ENCODE results near the gene LAMA5.

LAMA5 gene

GRCh38 chr20:62393335-62393665, 26.2 kb upstream of the LAMA5 start:
- Histone ChIP-seq H3K9ac (ENCODE audit: low read length) (no peak overlapping the region), H3K27ac (ENCODE audit: low read length) (no peak overlapping the region), H3K4me1 (ENCODE audit: low read length) (peaks cover 7% of the 10 kb centered on the region), H3K36me3 (replicated peaks; ENCODE audit: insufficient read depth, low read length) (peaks cover 11% of the 10 kb centered on the region), H2AFZ (ENCODE audit: low read length) (no peak overlapping the region), H4K20me1 (ENCODE audit: insufficient read depth, low read length) (no peaks in the 10 kb centered on the region), H3F3A (ENCODE audit: insufficient read depth, low read length) (peaks cover 18% of the 10 kb centered on the region), H3K27me3 (replicated peaks; ENCODE audit: insufficient read depth, low read length) (no peaks in the 10 kb centered on the region), H3K79me2 (ENCODE audit: low read length) (peaks cover 15% of the 10 kb centered on the region), H3K4me3 (ENCODE audit: low read length) (no peak overlapping the region), H3K9me2 (replicated peaks; ENCODE audit: insufficient read depth, low read length) (no peaks in the 10 kb centered on the region), H3K4me2 (ENCODE audit: low read depth, low read length) (no peak overlapping the region), H3K9me3 (replicated peaks; ENCODE audit: insufficient read depth, low read length) (no peaks in the 10 kb centered on the region)
- DNase-seq, result no peak
- no peak for TF ChIP-seq CTCF (IDR thresholded peaks at IDR 0.05; ENCODE audit: low read length)
- TF ChIP-seq EZH2phosphoT487 (IDR thresholded peaks at IDR 0.05; ENCODE audit: low read length), result no peak

GRCh38 chr20:62392621-62393334, 25.7 kb upstream of the LAMA5 start:
- H3K9me2 ChIP-seq (replicated peaks; ENCODE audit: insufficient read depth, low read length), result no peaks in the 10 kb centered on the region
- no peak overlapping the region for H3K4me2 ChIP-seq (ENCODE audit: low read depth, low read length)
- H3K27me3 ChIP-seq (replicated peaks; ENCODE audit: insufficient read depth, low read length), result no peaks in the 10 kb centered on the region
- no peaks in the 10 kb centered on the region for H4K20me1 ChIP-seq (ENCODE audit: insufficient read depth, low read length)
- H3K4me1 ChIP-seq (ENCODE audit: low read length), result peaks cover 12% of the 10 kb centered on the region
- peaks cover 21% of the 10 kb centered on the region for H3K79me2 ChIP-seq (ENCODE audit: low read length)
- no peak overlapping the region for H3K9ac ChIP-seq (ENCODE audit: low read length)
- H3K9me3 ChIP-seq (replicated peaks; ENCODE audit: insufficient read depth, low read length), result no peaks in the 10 kb centered on the region
- peaks cover 23% of the 10 kb centered on the region for H3F3A ChIP-seq (ENCODE audit: insufficient read depth, low read length)
- no peak overlapping the region for H3K27ac ChIP-seq (ENCODE audit: low read length)
- TF ChIP-seq CTCF (IDR thresholded peaks at IDR 0.05; ENCODE audit: low read length) (no peak), EZH2 (optimal IDR thresholded peaks at IDR 0.05; ENCODE audit: low read depth, low read length) (no peak), EZH2phosphoT487 (IDR thresholded peaks at IDR 0.05; ENCODE audit: low read length) (no peak)
- no peak overlapping the region for H3K4me3 ChIP-seq (ENCODE audit: low read length)
- peaks cover 17% of the 10 kb centered on the region for H3K36me3 ChIP-seq (replicated peaks; ENCODE audit: insufficient read depth, low read length)
- no peak for DNase-seq
- no peak overlapping the region for H2AFZ ChIP-seq (ENCODE audit: low read length)

GRCh38 chr20:62392077-62392418, 24.9 kb upstream of the LAMA5 start:
- peaks cover 17% of the 10 kb centered on the region for H3K36me3 ChIP-seq (replicated peaks; ENCODE audit: insufficient read depth, low read length)
- H3F3A ChIP-seq (ENCODE audit: insufficient read depth, low read length), result peaks cover 28% of the 10 kb centered on the region
- no peaks in the 10 kb centered on the region for H3K9me2 ChIP-seq (replicated peaks; ENCODE audit: insufficient read depth, low read length)
- no peak overlapping the region for H3K27ac ChIP-seq (ENCODE audit: low read length)
- no peak for DNase-seq
- H3K4me3 ChIP-seq (ENCODE audit: low read length), result no peak overlapping the region
- no peak overlapping the region for H3K9ac ChIP-seq (ENCODE audit: low read length)
- H3K4me2 ChIP-seq (ENCODE audit: low read depth, low read length), result no peak overlapping the region
- no peaks in the 10 kb centered on the region for H4K20me1 ChIP-seq (ENCODE audit: insufficient read depth, low read length)
- no peaks in the 10 kb centered on the region for H3K9me3 ChIP-seq (replicated peaks; ENCODE audit: insufficient read depth, low read length)
- no peaks in the 10 kb centered on the region for H3K27me3 ChIP-seq (replicated peaks; ENCODE audit: insufficient read depth, low read length)
- H3K4me1 ChIP-seq (ENCODE audit: low read length), result peaks cover 12% of the 10 kb centered on the region
- no peak for TF ChIP-seq CTCF (IDR thresholded peaks at IDR 0.05; ENCODE audit: low read length)
- no peak for TF ChIP-seq EZH2phosphoT487 (IDR thresholded peaks at IDR 0.05; ENCODE audit: low read length)
- TF ChIP-seq EZH2 (optimal IDR thresholded peaks at IDR 0.05; ENCODE audit: low read depth, low read length), result no peak
- H3K79me2 ChIP-seq (ENCODE audit: low read length), result peaks cover 28% of the 10 kb centered on the region
- H2AFZ ChIP-seq (ENCODE audit: low read length), result no peak overlapping the region

Measured in MM.1S (cell line).